PFSK-1 (cell line): ENCODE data around the gene PISD.

Experiments
- FOXP2 ChIP-seq: optimal IDR thresholded peaks from 2 replicates; pipeline ENCODE3; 2011; ENCODE audit warnings: borderline replicate concordance, control low read depth, inconsistent platforms; ENCODE audit not compliant: insufficient read depth; ENCODE audit errors: extremely low read length, extremely low read depth
- POLR2AphosphoS5 ChIP-seq: IDR thresholded peaks from 2 replicates; pipeline ENCODE4 v1.6.1; 2012; ENCODE audit warnings: low read depth, mild to moderate bottlenecking, control low read depth, low read length, moderate library complexity
- TAF1 ChIP-seq: IDR thresholded peaks from 2 replicates; pipeline ENCODE4 v1.6.1; 2012; ENCODE audit warnings: low read length, control low read depth, borderline replicate concordance; ENCODE audit not compliant: insufficient read depth
- TF ChIP-seq, protein P1 (sequence below), 2 experiments: IDR thresholded peaks; 2 replicates each; pipeline versions ENCODE4 v1.6.1 to v1.8.0; 2011 to 2012; ENCODE audit warnings: low read depth in 2 of 2, low read length in 2 of 2, control low read depth in 1 of 2, inconsistent platforms in 1 of 2, mild to moderate bottlenecking in 1 of 2, moderate library complexity in 1 of 2; ENCODE audit not compliant: insufficient read depth in 1 of 2

- TF ChIP-seq TAF1 (no peak), POLR2AphosphoS5 (no peak), FOXP2 (no peak)
- TF ChIP-seq, protein P1, sequence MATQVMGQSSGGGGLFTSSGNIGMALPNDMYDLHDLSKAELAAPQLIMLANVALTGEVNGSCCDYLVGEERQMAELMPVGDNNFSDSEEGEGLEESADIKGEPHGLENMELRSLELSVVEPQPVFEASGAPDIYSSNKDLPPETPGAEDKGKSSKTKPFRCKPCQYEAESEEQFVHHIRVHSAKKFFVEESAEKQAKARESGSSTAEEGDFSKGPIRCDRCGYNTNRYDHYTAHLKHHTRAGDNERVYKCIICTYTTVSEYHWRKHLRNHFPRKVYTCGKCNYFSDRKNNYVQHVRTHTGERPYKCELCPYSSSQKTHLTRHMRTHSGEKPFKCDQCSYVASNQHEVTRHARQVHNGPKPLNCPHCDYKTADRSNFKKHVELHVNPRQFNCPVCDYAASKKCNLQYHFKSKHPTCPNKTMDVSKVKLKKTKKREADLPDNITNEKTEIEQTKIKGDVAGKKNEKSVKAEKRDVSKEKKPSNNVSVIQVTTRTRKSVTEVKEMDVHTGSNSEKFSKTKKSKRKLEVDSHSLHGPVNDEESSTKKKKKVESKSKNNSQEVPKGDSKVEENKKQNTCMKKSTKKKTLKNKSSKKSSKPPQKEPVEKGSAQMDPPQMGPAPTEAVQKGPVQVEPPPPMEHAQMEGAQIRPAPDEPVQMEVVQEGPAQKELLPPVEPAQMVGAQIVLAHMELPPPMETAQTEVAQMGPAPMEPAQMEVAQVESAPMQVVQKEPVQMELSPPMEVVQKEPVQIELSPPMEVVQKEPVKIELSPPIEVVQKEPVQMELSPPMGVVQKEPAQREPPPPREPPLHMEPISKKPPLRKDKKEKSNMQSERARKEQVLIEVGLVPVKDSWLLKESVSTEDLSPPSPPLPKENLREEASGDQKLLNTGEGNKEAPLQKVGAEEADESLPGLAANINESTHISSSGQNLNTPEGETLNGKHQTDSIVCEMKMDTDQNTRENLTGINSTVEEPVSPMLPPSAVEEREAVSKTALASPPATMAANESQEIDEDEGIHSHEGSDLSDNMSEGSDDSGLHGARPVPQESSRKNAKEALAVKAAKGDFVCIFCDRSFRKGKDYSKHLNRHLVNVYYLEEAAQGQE (IDR thresholded peaks at IDR 0.05; ENCODE audit: insufficient read depth in 1 of 2, low read depth in 2 of 2, low read length in 2 of 2): no peak
Measured at GRCh38 chr22:31691408-31691807, 29.4 kb upstream of the PISD start.
